NT2/D1 (cell line): ENCODE measurements around the gene PLEKHJ1.

Source experiments
- SUZ12 ChIP-seq: IDR thresholded peaks from 2 replicates; pipeline ENCODE4 v1.6.1; 2011; ENCODE audit not compliant: insufficient read length, insufficient read depth; ENCODE audit errors: extremely low read depth
- YY1 ChIP-seq: IDR thresholded peaks from 2 replicates; pipeline ENCODE4 v1.6.1; 2011; ENCODE audit not compliant: insufficient read length, insufficient read depth
- ZNF274 ChIP-seq: IDR thresholded peaks from 2 replicates; pipeline ENCODE4 v1.6.1; 2011; ENCODE audit warnings: mild to moderate bottlenecking, low read depth, low read length

DNA sequence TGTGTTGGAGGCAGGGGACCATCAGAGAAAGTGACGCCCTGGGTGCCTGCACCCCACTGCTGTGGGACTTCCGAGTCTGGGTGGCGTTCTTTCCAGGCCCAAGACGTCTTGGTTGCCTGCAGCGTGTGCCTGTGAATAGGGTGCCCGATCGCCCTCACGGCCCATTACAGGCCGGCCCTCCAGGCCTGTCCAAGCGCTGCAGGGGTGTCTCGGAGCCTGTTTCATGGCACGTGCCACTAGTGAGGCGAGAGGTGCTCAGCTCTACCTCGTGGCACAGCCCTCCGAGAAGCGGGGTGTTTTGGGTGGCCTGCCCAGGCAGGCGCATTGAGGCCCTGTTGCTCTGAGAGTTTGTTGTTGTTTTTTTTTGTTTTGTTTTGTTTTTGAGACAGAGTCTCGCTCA lies 42.3 kb downstream of the PLEKHJ1 start:
- TF ChIP-seq YY1 = no peak
- TF ChIP-seq SUZ12 = no peak
- TF ChIP-seq ZNF274 = no peak
